ENCODE data around the gene CACNA1E.

DNA sequence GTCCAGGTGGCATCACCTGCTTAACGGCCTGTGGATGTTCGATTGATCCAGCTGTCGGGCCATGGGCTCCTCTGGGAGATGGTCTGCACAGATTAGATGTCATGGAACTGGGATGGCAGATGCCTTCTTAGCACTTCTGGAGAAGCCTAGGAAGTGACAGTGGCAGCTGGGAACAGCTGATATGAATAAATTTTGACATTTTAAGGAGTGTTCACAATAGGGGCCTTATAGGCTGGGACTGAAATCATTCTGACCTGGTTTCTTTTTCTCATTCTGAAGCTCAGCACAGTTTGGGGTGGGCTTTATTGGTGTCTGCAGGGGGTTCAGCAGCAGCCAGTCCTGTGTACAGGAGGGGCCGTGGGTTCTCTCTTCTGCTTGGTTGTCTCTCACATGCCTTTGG is 175.3 kb downstream of the CACNA1E start:
- TF ChIP-seq, protein P1, sequence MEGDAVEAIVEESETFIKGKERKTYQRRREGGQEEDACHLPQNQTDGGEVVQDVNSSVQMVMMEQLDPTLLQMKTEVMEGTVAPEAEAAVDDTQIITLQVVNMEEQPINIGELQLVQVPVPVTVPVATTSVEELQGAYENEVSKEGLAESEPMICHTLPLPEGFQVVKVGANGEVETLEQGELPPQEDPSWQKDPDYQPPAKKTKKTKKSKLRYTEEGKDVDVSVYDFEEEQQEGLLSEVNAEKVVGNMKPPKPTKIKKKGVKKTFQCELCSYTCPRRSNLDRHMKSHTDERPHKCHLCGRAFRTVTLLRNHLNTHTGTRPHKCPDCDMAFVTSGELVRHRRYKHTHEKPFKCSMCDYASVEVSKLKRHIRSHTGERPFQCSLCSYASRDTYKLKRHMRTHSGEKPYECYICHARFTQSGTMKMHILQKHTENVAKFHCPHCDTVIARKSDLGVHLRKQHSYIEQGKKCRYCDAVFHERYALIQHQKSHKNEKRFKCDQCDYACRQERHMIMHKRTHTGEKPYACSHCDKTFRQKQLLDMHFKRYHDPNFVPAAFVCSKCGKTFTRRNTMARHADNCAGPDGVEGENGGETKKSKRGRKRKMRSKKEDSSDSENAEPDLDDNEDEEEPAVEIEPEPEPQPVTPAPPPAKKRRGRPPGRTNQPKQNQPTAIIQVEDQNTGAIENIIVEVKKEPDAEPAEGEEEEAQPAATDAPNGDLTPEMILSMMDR (conservative IDR thresholded peaks at IDR 0.05): no peak
- no peak for TF ChIP-seq ZFX (IDR thresholded peaks at IDR 0.05)
